T-helper 17 cell (primary cell): ENCODE data around the gene MRPL20. TPM values are rescaled to one million over a fixed set of nuclear protein-coding genes. Genes with fewer than 3 reads are reported as not detected.

ENCODE experiments used
- ATAC-seq: fragments of 150-1000 bp; cut with Tn5 transposase; 2 replicates; pipeline ENCODE4 v1.10.0; 2021; ENCODE audit warnings: mild to moderate bottlenecking, moderate library complexity
- DNase-seq, 3 donors: peaks; one replicate each; pipeline versions ENCODE4 v3.0.0 to v3.0.0-alpha.2; 2020 to 2021
- H3K9me3 ChIP-seq: one replicate; pipeline ENCODE4 v1.7.0; 2013; ENCODE audit warnings: low read length, mild to moderate bottlenecking; ENCODE audit not compliant: control insufficient read depth, poor library complexity, severe bottlenecking
- H3K27ac Mint-ChIP-seq: one replicate; pipeline ENCODE4 v1.8.0; 2022; ENCODE audit warnings: mild to moderate bottlenecking, moderate library complexity, mixed read lengths
- H3K27me3 Mint-ChIP-seq: one replicate; pipeline ENCODE4 v1.8.0; 2022; ENCODE audit warnings: mixed read lengths
- H3K36me3 Mint-ChIP-seq: one replicate; pipeline ENCODE4 v1.8.0; 2022; ENCODE audit warnings: low read depth, mixed read lengths
- H3K4me1 Mint-ChIP-seq: one replicate; pipeline ENCODE4 v1.8.0; 2022; ENCODE audit warnings: mild to moderate bottlenecking, mixed read lengths
- H3K4me3 Mint-ChIP-seq: one replicate; pipeline ENCODE4 v1.8.0; 2022; ENCODE audit warnings: mild to moderate bottlenecking, moderate library complexity, mixed read lengths
- total RNA-seq, 4 donors: library from RNA in 2 of 4; stranded (reverse) in 2 of 4; gene quantifications; one replicate each; pipeline ENCODE4 v1.2.3 and lab custom pipeline; 2022 to 2026

The MRPL20 gene
- total RNA-seq, 2 donors from 2014 or later: 88.0 to 92.1 TPM

GRCh38 chr1:1426496-1427105 lies 19.5 kb upstream of the MRPL20 start:
- ATAC-seq (peak; percentile 62), DNase-seq (no peak)
- no peak overlapping the region for H3K27ac Mint-ChIP-seq
- peak overlapping the region; percentile 45 for H3K4me3 Mint-ChIP-seq
- peaks cover 6% of the 10 kb centered on the region for H3K4me1 Mint-ChIP-seq
- H3K36me3 Mint-ChIP-seq: peaks cover 2% of the 10 kb centered on the region
- peaks cover 40% of the 10 kb centered on the region for H3K27me3 Mint-ChIP-seq
- H3K9me3 ChIP-seq: no peaks in the 10 kb centered on the region

GRCh38 chr1:1425753-1426495 lies 18.8 kb upstream of the MRPL20 start:
- DNase-seq (no peak), ATAC-seq (no peak)
- Mint-ChIP-seq H3K4me1 (peaks cover 6% of the 10 kb centered on the region), H3K27ac (no peak overlapping the region), H3K27me3 (peaks cover 40% of the 10 kb centered on the region), H3K36me3 (peaks cover 2% of the 10 kb centered on the region), H3K4me3 (peak overlapping the region; percentile 45)
- no peaks in the 10 kb centered on the region for H3K9me3 ChIP-seq

GRCh38 chr1:1425426-1425752 lies 18.3 kb upstream of the MRPL20 start:
- Mint-ChIP-seq H3K36me3 (peaks cover 2% of the 10 kb centered on the region), H3K27me3 (peaks cover 40% of the 10 kb centered on the region), H3K27ac (no peak overlapping the region), H3K4me1 (peaks cover 6% of the 10 kb centered on the region), H3K4me3 (no peak overlapping the region)
- no peaks in the 10 kb centered on the region for H3K9me3 ChIP-seq
- no peak for ATAC-seq
- no peak for DNase-seq

GRCh38 chr1:1424707-1425106 lies 17.6 kb upstream of the MRPL20 start:
- no peak for DNase-seq
- peaks cover 2% of the 10 kb centered on the region for H3K36me3 Mint-ChIP-seq
- no peak for ATAC-seq
- H3K27ac Mint-ChIP-seq: no peak overlapping the region
- peaks cover 36% of the 10 kb centered on the region for H3K27me3 Mint-ChIP-seq
- H3K4me3 Mint-ChIP-seq: no peak overlapping the region
- H3K4me1 Mint-ChIP-seq: peaks cover 6% of the 10 kb centered on the region
- no peaks in the 10 kb centered on the region for H3K9me3 ChIP-seq

- no peak overlapping the region for H3K27ac Mint-ChIP-seq
- H3K9me3 ChIP-seq: no peaks in the 10 kb centered on the region
Measured at GRCh38 chr1:1423245-1423597, 16.1 kb upstream of the MRPL20 start.

GRCh38 chr1:1422465-1423244 lies 15.6 kb upstream of the MRPL20 start:
- DNase-seq (no peak), ATAC-seq (no peak)
- H3K4me3 Mint-ChIP-seq: no peak overlapping the region
- H3K27ac Mint-ChIP-seq: no peak overlapping the region
- H3K36me3 Mint-ChIP-seq: peaks cover 2% of the 10 kb centered on the region
- peaks cover 8% of the 10 kb centered on the region for H3K4me1 Mint-ChIP-seq
- H3K27me3 Mint-ChIP-seq: peaks cover 32% of the 10 kb centered on the region
- H3K9me3 ChIP-seq: no peaks in the 10 kb centered on the region

More at GRCh38 chr1:1423245-1423597, 16.1 kb upstream of the MRPL20 start:
- Mint-ChIP-seq H3K4me1 (peaks cover 6% of the 10 kb centered on the region), H3K4me3 (no peak overlapping the region), H3K36me3 (peaks cover 2% of the 10 kb centered on the region), H3K27me3 (peaks cover 28% of the 10 kb centered on the region)
- ATAC-seq (no peak), DNase-seq (no peak)

GRCh38 chr1:1421907-1422464 lies 14.9 kb upstream of the MRPL20 start:
- Mint-ChIP-seq H3K4me3 (no peak overlapping the region), H3K4me1 (peaks cover 8% of the 10 kb centered on the region), H3K36me3 (peaks cover 2% of the 10 kb centered on the region), H3K27me3 (peaks cover 35% of the 10 kb centered on the region), H3K27ac (no peak overlapping the region)
- no peak for DNase-seq
- no peaks in the 10 kb centered on the region for H3K9me3 ChIP-seq
- no peak for ATAC-seq

GRCh38 chr1:1421147-1421906 lies 14.2 kb upstream of the MRPL20 start, which contains the start of gene ANKRD65:
Gene ANKRD65, minus strand, starts transcription at chr1:1421276. Its CDS starts 271 bp downstream, at chr1:1421005.
- ATAC-seq: no peak
- peaks cover 1% of the 10 kb centered on the region for H3K36me3 Mint-ChIP-seq
- peak within 1 kb of the TSS; percentile 50 for H3K4me3 Mint-ChIP-seq
- H3K27ac Mint-ChIP-seq: no peak within 1 kb of the TSS
- no peaks in the 10 kb centered on the region for H3K9me3 ChIP-seq
- peaks cover 33% of the 10 kb centered on the region for H3K27me3 Mint-ChIP-seq
- no peak for DNase-seq
- H3K4me1 Mint-ChIP-seq: peaks cover 7% of the 10 kb centered on the region

GRCh38 chr1:1420654-1421141 lies 13.6 kb upstream of the MRPL20 start:
- DNase-seq: no peak

GRCh38 chr1:1419813-1420653 lies 12.9 kb upstream of the MRPL20 start:
- Mint-ChIP-seq H3K36me3 (no peaks in the 10 kb centered on the region), H3K27ac (no peak overlapping the region), H3K4me3 (no peak overlapping the region), H3K27me3 (peaks cover 29% of the 10 kb centered on the region), H3K4me1 (peaks cover 6% of the 10 kb centered on the region)
- no peak for DNase-seq
- peak; percentile 49 for ATAC-seq
- no peaks in the 10 kb centered on the region for H3K9me3 ChIP-seq

More at GRCh38 chr1:1420654-1421141, 13.6 kb upstream of the MRPL20 start:
- peaks cover 6% of the 10 kb centered on the region for H3K4me1 Mint-ChIP-seq
- H3K4me3 Mint-ChIP-seq: peak overlapping the region; percentile 50
- ATAC-seq: no peak
- H3K27ac Mint-ChIP-seq: no peak overlapping the region
- no peaks in the 10 kb centered on the region for H3K9me3 ChIP-seq
- H3K36me3 Mint-ChIP-seq: no peaks in the 10 kb centered on the region
- peaks cover 31% of the 10 kb centered on the region for H3K27me3 Mint-ChIP-seq

GRCh38 chr1:1419363-1419812 lies 12.3 kb upstream of the MRPL20 start:
- no peaks in the 10 kb centered on the region for H3K9me3 ChIP-seq
- H3K36me3 Mint-ChIP-seq: no peaks in the 10 kb centered on the region
- no peak overlapping the region for H3K4me3 Mint-ChIP-seq
- H3K4me1 Mint-ChIP-seq: peaks cover 6% of the 10 kb centered on the region
- peaks cover 22% of the 10 kb centered on the region for H3K27me3 Mint-ChIP-seq
- ATAC-seq (no peak), DNase-seq (no peak)
- no peak overlapping the region for H3K27ac Mint-ChIP-seq
